GM19043 (cell line): Measurements from ENCODE around the gene ZNG1B.
A peak's percentile ranks its signal among the peaks of the same experiment; 100 is the strongest.
"Not testable (repeated sequence)": the region's sequence is repeated elsewhere in the genome, so short reads cannot be mapped to it uniquely, and the experiment has no call there.

Source experiments
- ATAC-seq: cut with Tn5 transposase; IDR thresholded peaks from one replicate; pipeline ENCODE4 v1.9.1; 2021; ENCODE audit warnings: low read depth; ENCODE audit not compliant: unreplicated experiment

ZNG1B gene

GRCh38 chr2:113437508-113438465, at the start of gene ZNG1B:
TSS of gene ZNG1B (plus strand) at chr2:113437691. CDS start at chr2:113437869, 178 bp downstream.
- not testable (repeated sequence) for ATAC-seq

DNA sequence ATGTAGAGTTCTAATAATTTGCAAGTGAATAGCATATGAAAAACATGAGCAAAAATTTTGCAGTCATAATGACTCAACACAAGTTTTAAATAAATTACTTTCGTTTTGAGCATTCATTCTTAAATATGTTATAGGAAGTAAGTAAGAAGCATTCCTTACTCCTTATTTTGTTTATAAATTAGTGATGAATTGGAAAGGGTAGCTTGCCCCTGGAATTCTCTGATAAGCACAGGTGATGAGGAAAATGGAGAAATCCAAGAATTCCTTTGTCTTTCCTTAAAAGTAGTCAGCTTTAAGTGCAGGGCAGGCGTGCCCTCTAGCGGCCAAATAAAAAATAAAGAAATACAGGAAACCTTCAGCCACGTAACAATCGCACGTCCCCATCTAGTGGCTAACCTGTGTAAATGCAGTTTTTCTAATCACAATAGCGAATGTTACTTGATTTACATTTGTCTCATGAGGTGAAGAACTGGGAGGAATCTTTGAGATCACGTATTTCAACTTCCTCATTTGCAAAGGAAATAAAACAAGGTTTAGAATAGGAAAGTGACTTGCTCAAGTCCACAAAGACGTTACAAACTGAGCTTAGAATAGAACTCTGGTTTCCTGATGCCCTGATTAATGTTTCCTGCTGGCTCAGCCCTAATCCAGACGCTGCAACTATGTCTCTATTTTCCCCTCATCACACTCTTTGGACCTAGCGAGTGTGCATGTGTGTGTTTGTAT, 47.2 kb upstream of the ZNG1B start:
- peak; percentile 67 for ATAC-seq

- ATAC-seq = no peak
These were observed 46.4 kb upstream of the ZNG1B start for GRCh38 chr2:113391073-113391472.

DNA sequence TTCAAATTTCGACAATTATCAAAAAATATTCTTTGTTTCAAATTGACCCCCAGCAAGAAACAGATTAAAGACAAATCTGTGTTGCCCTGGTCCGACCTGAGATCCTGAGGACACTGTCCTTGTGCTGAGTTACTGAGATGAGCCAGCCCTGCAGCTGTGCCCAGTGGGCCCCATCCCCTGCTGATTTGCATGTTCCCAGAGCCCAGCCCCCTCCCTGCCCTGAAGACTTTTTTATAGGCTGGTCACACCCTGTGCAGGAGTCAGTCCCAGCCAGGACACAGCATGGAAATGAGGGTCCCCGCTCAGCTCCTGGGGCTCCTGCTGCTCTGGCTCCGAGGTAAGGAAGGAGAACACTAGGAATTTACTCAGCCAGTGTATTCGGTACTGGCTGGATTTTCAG, 31.4 kb upstream of the ZNG1B start:
- ATAC-seq = no peak

GRCh38 chr2:113407446-113408099, 29.9 kb upstream of the ZNG1B start:
- ATAC-seq = no peak

GRCh38 chr2:113411725-113412352, 25.7 kb upstream of the ZNG1B start:
- ATAC-seq = not testable (repeated sequence)

DNA sequence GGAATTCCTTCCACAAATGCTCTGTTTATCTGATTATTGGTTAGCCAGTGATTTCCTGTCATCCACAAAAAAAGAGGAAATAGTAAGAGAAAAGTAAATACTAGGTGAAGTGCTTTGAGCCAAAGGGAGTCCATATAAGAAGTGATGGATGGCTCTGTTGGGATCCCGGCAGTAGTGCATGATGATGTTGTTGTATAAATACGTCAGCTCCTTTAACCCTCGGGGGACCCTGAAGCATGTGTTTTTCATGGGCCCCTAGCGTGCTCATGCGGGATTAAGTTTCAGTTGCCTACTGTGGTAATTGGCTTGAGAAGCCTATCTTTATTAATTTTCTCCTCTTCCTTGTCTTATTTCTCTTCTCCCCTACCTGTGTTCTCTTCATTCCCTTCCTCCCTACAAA, 24.7 kb upstream of the ZNG1B start:
- not testable (repeated sequence) for ATAC-seq

GRCh38 chr2:113431773-113432172, 5.7 kb upstream of the ZNG1B start:
- ATAC-seq = not testable (repeated sequence)

- not testable (repeated sequence) for ATAC-seq
These were observed 4.0 kb upstream of the ZNG1B start for GRCh38 chr2:113433468-113433867.

DNA sequence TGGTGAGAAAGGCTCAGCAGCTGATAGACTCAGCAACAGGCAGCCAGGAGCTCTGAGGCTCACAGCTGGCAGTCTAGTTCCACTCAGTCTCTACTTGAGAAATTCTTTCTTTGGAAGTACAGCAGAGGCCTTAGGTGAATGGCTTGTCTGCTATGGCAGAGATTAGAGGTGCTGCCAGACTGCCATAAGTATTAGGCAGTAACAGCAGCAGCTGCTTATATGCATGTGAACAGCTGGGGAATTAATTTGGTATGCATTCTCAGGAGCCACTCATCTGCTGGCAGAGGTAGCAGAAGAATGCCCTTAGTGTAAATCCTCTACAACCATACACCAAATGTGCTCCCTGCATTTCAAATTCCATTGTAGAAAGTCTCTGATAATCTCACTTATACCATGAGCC, 28.3 kb downstream of the ZNG1B start:
- ATAC-seq = not testable (repeated sequence)

GRCh38 chr2:113476688-113477368, 39.3 kb downstream of the ZNG1B start:
- not testable (repeated sequence) for ATAC-seq

GRCh38 chr2:113496527-113496926, 59.0 kb downstream of the ZNG1B start:
- not testable (repeated sequence) for ATAC-seq

DNA sequence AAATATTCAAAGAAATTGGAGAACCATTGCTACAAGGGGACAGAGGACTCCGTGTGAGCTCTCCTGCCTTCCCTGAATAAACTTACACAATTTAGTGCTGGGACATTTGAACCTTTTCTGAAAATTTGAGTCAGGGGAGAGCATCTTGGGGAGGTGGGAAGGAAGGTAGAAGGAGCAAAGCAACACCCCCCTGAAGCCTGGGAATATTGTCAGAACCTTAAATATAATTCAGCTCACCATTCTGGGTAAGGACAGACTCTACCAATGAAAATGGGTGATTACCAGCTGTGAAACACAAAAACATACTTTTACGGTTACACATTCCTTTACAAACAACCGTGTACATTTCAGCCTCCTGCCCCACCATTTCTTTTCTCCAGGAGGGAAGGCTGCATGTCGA, 60.9 kb downstream of the ZNG1B start, which contains the start of gene FOXD4L1:
FOXD4L1 (plus strand) TSS at position 301 of the 400 bp plus-strand sequence. CDS start 592 bp downstream, outside the sequence.
- ATAC-seq = not testable (repeated sequence)

- ATAC-seq = not testable (repeated sequence)
These were observed 61.8 kb downstream of the ZNG1B start for GRCh38 chr2:113499019-113499885.

DNA sequence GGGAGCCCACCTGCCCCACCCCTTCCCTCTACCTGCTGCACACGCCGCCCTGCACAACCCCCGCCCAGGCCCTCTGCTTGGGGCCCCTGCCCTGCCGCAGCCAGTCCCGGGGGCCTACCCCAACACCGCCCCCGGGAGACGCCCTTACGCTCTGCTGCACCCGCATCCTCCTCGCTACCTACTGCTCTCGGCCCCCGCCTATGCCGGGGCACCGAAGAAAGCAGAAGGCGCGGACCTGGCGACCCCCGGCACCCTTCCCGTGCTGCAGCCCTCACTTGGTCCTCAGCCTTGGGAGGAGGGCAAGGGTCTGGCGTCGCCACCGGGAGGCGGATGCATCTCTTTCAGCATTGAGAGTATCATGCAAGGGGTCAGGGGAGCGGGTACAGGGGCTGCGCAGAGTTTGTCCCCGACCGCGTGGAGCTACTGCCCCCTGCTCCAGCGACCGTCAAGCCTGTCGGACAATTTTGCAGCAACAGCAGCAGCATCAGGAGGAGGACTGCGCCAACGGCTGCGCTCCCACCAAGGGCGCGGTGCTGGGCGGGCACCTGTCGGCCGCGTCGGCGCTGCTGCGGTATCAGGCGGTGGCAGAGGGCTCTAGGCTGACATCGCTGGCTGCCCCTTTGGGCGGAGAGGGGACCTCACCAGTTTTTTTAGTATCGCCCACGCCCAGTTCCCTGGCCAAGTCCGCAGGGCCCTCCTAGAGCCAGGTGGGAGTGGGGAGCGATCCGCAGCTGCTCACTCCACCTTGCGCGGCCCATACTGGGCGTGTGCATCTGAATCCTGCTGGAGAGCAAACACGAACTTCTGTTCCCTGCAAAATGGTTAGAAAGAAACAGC, 62.6 kb downstream of the ZNG1B start:
- not testable (repeated sequence) for ATAC-seq

DNA sequence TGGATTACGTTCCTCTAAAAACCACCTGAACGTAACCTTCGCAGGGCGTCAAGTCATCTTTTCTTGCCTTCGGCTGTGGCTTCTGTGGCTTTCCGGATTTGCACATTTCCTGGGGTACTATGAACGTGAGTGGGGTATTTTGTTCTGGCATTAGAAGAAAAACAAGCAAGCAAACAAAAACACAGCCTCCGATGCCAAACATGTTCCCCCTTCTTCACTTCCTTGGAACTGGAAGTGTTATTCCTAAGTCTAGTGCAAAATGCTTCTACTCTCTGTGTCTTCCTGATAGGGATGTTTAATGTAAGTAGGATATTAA, 63.2 kb downstream of the ZNG1B start:
- ATAC-seq = not testable (repeated sequence)

GRCh38 chr2:113502216-113503093, 65.0 kb downstream of the ZNG1B start:
- ATAC-seq = not testable (repeated sequence)
